ENCODE results near the gene GOLM1.

Gene GOLM1

GRCh38 chr9:86046071-86046636 is 53.2 kb downstream of the GOLM1 start:
- Mint-ChIP-seq H3K27me3 (ENCODE audit: low read depth, poor library complexity) (no peaks in the 10 kb centered on the region), H3K36me3 (ENCODE audit: low read depth) (peaks cover 53% of the 10 kb centered on the region)
- TF ChIP-seq, protein P1, sequence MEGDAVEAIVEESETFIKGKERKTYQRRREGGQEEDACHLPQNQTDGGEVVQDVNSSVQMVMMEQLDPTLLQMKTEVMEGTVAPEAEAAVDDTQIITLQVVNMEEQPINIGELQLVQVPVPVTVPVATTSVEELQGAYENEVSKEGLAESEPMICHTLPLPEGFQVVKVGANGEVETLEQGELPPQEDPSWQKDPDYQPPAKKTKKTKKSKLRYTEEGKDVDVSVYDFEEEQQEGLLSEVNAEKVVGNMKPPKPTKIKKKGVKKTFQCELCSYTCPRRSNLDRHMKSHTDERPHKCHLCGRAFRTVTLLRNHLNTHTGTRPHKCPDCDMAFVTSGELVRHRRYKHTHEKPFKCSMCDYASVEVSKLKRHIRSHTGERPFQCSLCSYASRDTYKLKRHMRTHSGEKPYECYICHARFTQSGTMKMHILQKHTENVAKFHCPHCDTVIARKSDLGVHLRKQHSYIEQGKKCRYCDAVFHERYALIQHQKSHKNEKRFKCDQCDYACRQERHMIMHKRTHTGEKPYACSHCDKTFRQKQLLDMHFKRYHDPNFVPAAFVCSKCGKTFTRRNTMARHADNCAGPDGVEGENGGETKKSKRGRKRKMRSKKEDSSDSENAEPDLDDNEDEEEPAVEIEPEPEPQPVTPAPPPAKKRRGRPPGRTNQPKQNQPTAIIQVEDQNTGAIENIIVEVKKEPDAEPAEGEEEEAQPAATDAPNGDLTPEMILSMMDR (IDR thresholded peaks at IDR 0.05): no peak

GRCh38 chr9:86045654-86046053 is 53.7 kb downstream of the GOLM1 start:
- no peaks in the 10 kb centered on the region for H3K9me3 Mint-ChIP-seq
- TF ChIP-seq, protein P1 (IDR thresholded peaks at IDR 0.05): no peak
- no peak for DNase-seq
- H3K27ac Mint-ChIP-seq: no peak overlapping the region
- H3K36me3 Mint-ChIP-seq (ENCODE audit: low read depth): peaks cover 58% of the 10 kb centered on the region
- H3K4me1 Mint-ChIP-seq: peaks cover 48% of the 10 kb centered on the region
- H3K4me3 Mint-ChIP-seq: no peak overlapping the region
- no peaks in the 10 kb centered on the region for H3K27me3 Mint-ChIP-seq (ENCODE audit: low read depth, poor library complexity)

More at GRCh38 chr9:86046071-86046636, 53.2 kb downstream of the GOLM1 start:
- Mint-ChIP-seq H3K27ac (peak overlapping the region; percentile 80), H3K4me3 (no peak overlapping the region), H3K4me1 (peaks cover 43% of the 10 kb centered on the region), H3K9me3 (no peaks in the 10 kb centered on the region)
- no peak for DNase-seq

- peaks cover 50% of the 10 kb centered on the region for H3K4me1 Mint-ChIP-seq
- H3K9me3 Mint-ChIP-seq: no peaks in the 10 kb centered on the region
- no peak overlapping the region for H3K27ac Mint-ChIP-seq
- TF ChIP-seq, protein P1 (IDR thresholded peaks at IDR 0.05): peak; percentile 8
- H3K27me3 Mint-ChIP-seq (ENCODE audit: low read depth, poor library complexity): no peaks in the 10 kb centered on the region
- H3K4me3 Mint-ChIP-seq: no peak overlapping the region
- no peak for DNase-seq
- peaks cover 74% of the 10 kb centered on the region for H3K36me3 Mint-ChIP-seq (ENCODE audit: low read depth)
These were observed 55.4 kb downstream of the GOLM1 start for GRCh38 chr9:86043999-86044398.

- Mint-ChIP-seq H3K27ac (peak overlapping the region; percentile 41), H3K27me3 (ENCODE audit: low read depth, poor library complexity) (no peaks in the 10 kb centered on the region), H3K36me3 (ENCODE audit: low read depth) (peaks cover 78% of the 10 kb centered on the region), H3K9me3 (peaks cover 2% of the 10 kb centered on the region), H3K4me1 (peaks cover 53% of the 10 kb centered on the region), H3K4me3 (no peak overlapping the region)
- DNase-seq: no peak
- TF ChIP-seq, protein P1 (IDR thresholded peaks at IDR 0.05): no peak
These were observed 55.8 kb downstream of the GOLM1 start for GRCh38 chr9:86043586-86043985.

DNA sequence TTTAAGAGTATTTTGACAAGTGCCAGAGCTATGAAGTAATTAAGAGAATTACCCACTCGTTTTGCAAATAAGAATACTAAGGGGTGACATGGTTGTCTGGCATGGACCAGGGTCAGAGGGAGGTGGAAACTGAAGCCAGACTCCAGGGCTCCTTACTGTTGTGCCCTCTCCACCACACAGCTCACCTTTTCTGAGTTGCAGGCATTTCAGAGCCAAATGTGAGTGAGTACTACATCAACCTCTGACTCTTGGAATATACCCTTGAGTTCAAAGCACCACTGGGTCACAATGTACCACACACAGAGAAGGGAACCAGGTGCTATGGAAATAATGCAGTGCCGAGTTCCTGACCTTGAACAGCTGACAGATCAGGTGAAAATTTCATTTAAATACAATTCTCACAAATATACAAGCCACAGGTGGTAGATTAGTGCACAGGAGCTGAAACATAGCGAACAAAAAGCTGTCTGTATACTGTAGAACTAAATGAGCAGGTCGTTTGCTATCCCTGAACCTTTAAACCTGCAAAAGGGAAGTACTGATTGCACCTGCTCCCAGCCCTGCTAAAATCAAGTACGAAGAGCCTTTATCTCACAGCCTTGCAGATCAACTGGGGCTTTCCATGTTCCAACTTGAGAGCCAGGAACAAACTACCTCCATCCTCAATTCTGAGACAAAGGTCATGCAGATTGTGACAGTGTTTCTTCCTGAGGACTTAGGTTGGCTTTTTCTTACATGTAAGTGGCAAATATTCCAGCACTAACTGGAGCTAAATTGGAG is 57.0 kb downstream of the GOLM1 start:
- H3K9me3 Mint-ChIP-seq: peaks cover 7% of the 10 kb centered on the region
- peak overlapping the region; percentile 50 for H3K27ac Mint-ChIP-seq
- peaks cover 64% of the 10 kb centered on the region for H3K4me1 Mint-ChIP-seq
- no peaks in the 10 kb centered on the region for H3K27me3 Mint-ChIP-seq (ENCODE audit: low read depth, poor library complexity)
- TF ChIP-seq, protein P1 (IDR thresholded peaks at IDR 0.05): no peak
- peaks cover 86% of the 10 kb centered on the region for H3K36me3 Mint-ChIP-seq (ENCODE audit: low read depth)
- no peak for DNase-seq
- no peak overlapping the region for H3K4me3 Mint-ChIP-seq
